NCI-H1417 treated with DMSO at 0.1 percent for 48 hours (cell line): ENCODE data around the gene TMEM273.
"Not testable (repeated sequence)": the region's sequence is repeated elsewhere in the genome, so short reads cannot be mapped to it uniquely, and the experiment has no call there.

Experiments
- DNase-seq: peaks from one replicate; lab custom pipeline; 2025; lab: John Stamatoyannopoulos, UW

Gene TMEM273

GRCh38 chr10:49204119-49204518, 15.9 kb upstream of the TMEM273 start:
- DNase-seq = no peak

- DNase-seq = no peak
These were observed 14.1 kb upstream of the TMEM273 start for GRCh38 chr10:49202266-49202665.

DNA sequence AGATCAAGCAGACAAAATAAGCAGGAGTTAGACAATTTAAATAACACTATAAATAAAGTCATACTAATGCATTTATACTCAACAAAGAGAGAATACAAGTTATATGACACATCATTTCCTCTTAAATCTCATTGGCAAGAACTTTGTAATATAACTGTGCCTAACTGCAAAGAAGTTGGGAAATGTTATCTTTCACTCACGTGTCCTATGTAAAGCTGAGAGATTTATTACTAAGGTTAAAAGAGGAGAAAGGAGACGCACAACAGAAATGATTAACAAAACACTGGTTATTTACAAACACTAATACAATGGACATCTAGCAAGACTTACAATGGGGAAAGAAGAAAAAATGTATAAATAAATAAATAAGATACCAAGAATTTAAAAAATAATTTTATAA, 12.7 kb upstream of the TMEM273 start:
- DNase-seq = no peak

DNA sequence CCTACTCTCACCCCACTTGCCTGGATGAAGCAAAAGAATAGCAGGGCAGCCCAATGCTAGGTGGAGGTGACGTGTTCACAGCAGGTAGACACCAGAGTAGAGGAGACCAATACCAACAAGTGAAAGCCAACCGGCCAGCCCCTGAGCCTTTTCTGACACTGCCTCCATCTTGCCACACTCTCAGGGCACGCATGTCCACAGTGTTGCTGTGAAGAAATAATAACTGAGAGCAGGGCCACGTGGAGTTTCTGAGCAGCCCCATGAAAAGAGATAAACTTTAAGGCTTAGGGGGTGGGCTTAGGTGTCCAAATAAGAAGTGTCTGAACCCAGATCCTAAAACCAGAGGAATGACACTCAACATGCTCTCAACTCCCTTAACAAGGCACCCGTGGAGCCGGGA, 9.0 kb upstream of the TMEM273 start:
- DNase-seq = no peak

DNA sequence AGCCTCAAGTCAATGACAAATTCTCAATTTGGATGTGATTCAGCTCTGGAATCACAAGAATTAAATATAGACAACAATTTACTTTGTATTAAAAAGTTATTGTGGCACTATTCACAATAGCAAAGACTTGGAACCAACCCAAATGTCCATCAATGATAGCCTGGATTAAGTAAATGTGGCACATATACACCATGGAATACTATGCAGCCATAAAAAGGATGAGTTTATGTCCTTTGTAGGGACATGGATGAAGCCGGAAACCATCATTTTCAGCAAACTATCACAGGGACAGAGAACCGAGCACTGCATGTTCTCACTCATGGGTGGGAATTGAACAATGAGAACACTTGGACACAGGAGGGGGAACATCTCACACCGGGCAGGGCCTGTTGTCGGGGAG, 7.7 kb upstream of the TMEM273 start:
- not testable (repeated sequence) for DNase-seq

GRCh38 chr10:49194212-49194920, 6.2 kb upstream of the TMEM273 start:
- DNase-seq = no peak

DNA sequence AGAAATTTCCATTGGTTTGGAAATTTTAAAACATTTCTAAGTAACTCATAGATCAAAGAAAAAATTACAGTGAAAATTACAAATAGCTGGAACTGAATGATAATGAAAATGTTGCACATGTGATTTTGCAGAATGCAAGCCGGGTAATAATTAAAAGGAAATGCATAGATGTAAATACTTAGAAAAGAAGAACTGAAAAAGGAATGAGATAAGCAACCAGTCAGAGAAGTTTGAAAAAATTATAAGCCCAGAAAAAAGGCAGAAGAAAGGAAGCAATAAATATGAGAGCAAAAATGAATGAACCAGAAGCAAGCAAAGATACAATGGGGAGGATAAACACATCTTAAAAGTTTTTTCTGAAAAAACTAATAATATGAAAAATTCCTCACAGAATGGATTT, 3.2 kb upstream of the TMEM273 start:
- no peak for DNase-seq

GRCh38 chr10:49189422-49189821, 1.2 kb upstream of the TMEM273 start:
- no peak for DNase-seq

DNA sequence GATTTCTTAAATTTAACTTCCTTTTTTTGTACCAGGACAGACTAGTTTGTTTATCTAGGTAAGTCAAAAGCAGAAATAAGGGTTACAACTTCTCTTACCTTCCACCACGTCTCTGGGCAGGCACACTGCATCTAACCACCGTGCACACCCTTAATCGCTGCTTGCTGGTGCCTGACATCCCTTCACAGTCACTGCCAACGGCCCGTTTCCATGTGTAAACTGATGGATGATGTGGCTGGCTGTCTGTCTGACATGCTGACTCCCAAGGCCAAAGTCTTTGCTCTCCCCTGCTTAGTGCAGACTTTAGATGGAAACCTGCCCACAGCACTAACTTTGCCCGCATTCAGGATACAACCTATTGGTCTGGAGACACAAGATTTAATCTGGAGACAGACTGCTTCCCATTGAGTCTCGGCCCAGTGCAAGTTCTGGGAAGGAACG, 1.1 kb downstream of the TMEM273 start:
- no peak for DNase-seq

DNA sequence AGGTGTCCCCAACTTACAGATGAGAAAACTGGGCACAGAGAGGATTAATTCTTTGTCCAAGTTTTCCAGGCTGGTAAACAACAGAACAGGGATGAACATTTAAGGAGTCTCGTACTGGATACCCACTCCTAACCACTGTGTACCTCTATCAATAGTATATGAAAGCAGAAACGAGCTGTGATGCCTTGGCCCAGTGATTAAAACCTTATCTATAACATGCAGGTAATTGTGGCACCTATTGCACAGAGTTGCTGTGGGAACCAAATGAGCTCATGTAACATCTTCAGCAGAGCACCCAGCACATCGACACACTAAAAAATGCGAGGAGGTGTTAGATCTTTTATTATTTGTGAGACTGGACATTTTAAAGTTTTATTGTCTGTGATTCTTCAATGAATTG, 1.6 kb downstream of the TMEM273 start:
- no peak for DNase-seq

- no peak for DNase-seq
These were observed 3.0 kb downstream of the TMEM273 start for GRCh38 chr10:49185213-49185612.

- DNase-seq = no peak
These were observed 3.5 kb downstream of the TMEM273 start for GRCh38 chr10:49184642-49185111.

GRCh38 chr10:49183596-49184542, 4.3 kb downstream of the TMEM273 start:
- DNase-seq = no peak

GRCh38 chr10:49182776-49183175, 5.4 kb downstream of the TMEM273 start:
- no peak for DNase-seq

- DNase-seq = no peak
These were observed 7.7 kb downstream of the TMEM273 start for GRCh38 chr10:49180444-49180860.

DNA sequence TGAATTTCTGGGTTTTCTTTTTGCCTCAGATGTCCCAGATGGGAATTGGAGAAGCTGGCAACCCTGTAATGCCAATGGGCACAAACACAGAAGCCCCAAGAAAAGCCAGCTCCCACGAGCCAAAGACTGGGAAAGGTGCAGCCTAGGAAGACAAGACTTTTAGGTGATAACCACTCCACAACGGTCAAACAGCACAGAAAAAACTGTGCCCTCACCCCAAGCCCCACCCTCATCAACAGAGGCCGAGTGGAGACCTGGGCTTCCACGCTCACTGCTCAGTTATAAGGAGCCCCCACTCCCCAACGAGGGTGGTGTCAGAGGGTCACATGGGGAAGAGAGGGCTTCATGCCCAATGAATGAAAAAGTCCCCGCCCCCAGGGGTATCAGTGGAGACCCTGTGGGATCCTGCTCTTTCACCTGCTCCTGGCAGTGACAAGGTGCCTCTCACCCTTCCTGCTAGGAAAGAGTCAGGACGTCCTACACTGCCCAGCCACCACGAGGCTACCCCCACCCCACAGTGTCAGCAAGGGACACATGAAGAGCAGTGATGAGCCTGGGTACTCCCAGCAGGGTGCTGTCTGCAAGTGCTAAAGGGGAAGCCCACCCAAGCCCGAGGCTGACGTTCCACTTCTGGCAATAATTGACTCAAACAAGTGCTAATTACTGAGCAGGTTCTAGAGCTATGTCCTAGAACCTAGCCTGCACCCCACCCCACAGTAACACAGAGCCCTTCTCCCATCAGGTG, 8.3 kb downstream of the TMEM273 start:
- DNase-seq = no peak

DNA sequence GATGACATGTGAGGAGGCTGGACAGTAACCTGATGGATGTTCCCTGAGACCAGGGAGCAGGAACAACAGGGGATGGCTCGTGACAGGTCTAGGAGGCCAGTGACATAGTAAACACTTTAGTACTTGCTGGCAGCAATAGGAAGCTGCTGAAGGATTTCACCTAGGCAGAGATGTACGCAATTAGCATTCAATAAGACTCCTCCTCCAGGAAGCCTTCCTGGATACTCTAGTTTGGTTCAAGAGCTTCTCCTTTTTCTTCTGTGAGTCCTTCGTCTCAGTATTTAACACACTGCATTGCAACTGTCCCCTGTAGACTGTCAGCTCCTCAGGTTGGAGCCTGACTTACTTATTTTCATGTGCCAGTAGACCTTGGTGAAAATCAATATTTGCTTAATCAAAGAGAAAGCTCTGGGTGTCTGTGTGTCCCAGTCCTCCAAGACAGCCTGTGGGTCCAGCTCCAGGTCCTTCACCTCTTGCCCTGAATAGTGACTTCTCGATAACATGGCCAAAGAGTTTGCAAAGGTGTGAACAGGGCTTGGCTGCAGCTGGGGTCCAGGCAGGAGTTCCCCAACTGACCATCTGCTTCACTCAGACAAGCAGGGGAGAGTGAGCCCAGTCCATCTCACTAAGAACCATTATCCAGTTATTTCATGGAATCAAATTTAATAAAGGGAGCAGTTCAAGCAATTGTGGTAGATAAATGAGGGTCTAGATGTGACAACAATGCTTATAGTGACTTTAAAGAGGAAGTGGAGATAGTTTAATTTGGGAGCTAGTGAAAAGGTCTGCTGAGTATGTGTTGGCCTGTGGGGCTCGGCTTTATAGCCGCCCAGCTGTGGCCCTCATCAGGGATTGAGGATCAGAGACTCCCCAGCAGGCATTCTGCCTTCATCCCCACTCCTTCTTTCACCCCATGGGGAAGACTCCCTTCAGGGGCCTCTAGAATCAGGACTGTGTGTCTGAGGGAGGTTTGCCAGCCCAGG, 9.4 kb downstream of the TMEM273 start:
- no peak for DNase-seq

DNA sequence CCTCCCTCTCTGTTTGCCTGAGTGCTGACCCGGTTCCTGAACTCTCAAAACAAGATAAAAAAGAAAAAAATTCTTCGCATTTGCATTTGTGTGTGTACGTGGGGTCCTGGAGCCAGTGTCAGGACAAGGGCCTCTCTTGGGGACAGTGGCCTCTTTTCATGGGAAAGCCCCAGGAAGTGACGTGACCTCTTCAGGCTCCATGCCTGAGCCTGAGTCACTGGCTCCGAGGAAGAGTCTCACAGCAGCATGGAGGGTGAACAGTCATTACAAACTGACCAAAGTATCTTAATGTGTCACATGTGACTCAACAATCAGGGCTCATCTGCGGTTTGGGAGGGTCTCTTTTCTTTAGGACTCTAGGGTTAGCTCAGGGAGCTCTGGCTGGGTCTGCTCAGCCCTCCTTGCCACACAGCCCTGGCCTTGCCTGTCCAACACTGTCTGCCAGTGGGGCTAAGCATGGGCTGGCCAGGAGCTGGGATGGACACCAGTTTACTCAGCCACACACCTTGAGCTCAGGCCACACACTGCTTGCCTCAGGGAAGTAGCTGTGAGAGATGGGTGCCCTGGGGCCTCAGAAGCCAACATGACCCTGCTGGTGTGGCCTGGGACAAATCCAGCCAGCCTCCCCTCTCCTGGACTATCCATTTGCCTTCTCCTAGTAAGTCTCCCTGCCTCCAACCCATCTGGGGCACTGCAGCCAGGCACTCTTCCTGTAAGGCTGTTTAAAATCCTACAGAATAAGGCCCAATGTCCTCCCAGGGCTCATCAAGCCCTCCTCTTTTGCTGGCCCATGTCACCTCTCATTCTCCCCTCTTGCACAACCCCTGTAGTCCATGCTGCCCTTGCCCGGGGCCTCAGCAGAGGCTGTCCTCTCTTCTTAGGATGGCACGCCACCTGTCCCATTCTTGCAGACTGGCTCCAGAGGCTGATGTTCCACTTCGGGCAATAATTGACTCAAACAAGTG, 10.5 kb downstream of the TMEM273 start:
- DNase-seq = no peak

- DNase-seq = no peak
These were observed 11.6 kb downstream of the TMEM273 start for GRCh38 chr10:49176310-49177268.
